HG03457 (cell line): ENCODE results near the gene SLCO3A1.
A peak's percentile ranks its signal among the peaks of the same experiment; 100 is the strongest.

ENCODE experiments used
- ATAC-seq: cut with Tn5 transposase; IDR thresholded peaks from one replicate; pipeline ENCODE4 v1.9.1; 2021; ENCODE audit warnings: moderate number of reproducible peaks; ENCODE audit not compliant: unreplicated experiment

Gene SLCO3A1

GRCh38 chr15:91853511-91853947 is at the start of gene SLCO3A1:
SLCO3A1 (plus strand) TSS chr15:91853708.
- peak; percentile 11 for ATAC-seq

GRCh38 chr15:91807122-91807521 is 46.4 kb upstream of the SLCO3A1 start:
- ATAC-seq, result no peak

- no peak for ATAC-seq
These were observed 39.6 kb upstream of the SLCO3A1 start for GRCh38 chr15:91813924-91814323.

- no peak for ATAC-seq
These were observed 36.6 kb upstream of the SLCO3A1 start for GRCh38 chr15:91816942-91817341.

GRCh38 chr15:91821458-91821857 is 32.0 kb upstream of the SLCO3A1 start:
- no peak for ATAC-seq

- no peak for ATAC-seq
These were observed 29.3 kb upstream of the SLCO3A1 start for GRCh38 chr15:91824256-91824655.

GRCh38 chr15:91826443-91826842 is 27.1 kb upstream of the SLCO3A1 start:
- ATAC-seq, result no peak

- ATAC-seq, result no peak
These were observed 20.5 kb upstream of the SLCO3A1 start for GRCh38 chr15:91833056-91833455.

- ATAC-seq, result no peak
These were observed 13.6 kb upstream of the SLCO3A1 start for GRCh38 chr15:91839867-91840266.

GRCh38 chr15:91841861-91842260 is 11.6 kb upstream of the SLCO3A1 start:
- no peak for ATAC-seq

GRCh38 chr15:91844341-91844740 is 9.2 kb upstream of the SLCO3A1 start:
- no peak for ATAC-seq

GRCh38 chr15:91844928-91845327 is 8.6 kb upstream of the SLCO3A1 start:
- no peak for ATAC-seq

- ATAC-seq, result no peak
These were observed 7.8 kb upstream of the SLCO3A1 start for GRCh38 chr15:91845720-91846119.

GRCh38 chr15:91849180-91849579 is 4.3 kb upstream of the SLCO3A1 start:
- no peak for ATAC-seq

GRCh38 chr15:91849749-91850161 is 3.8 kb upstream of the SLCO3A1 start:
- ATAC-seq, result no peak

- ATAC-seq, result peak; percentile 41
These were observed 582 bp upstream of the SLCO3A1 start for GRCh38 chr15:91852741-91853510.

- ATAC-seq, result no peak
These were observed 585 bp downstream of the SLCO3A1 start for GRCh38 chr15:91853948-91854638.

GRCh38 chr15:91854639-91854990 is 1.1 kb downstream of the SLCO3A1 start:
- ATAC-seq, result no peak

GRCh38 chr15:91855241-91855640 is 1.7 kb downstream of the SLCO3A1 start:
- no peak for ATAC-seq

GRCh38 chr15:91855684-91856489 is 2.4 kb downstream of the SLCO3A1 start:
- no peak for ATAC-seq

- no peak for ATAC-seq
These were observed 3.7 kb downstream of the SLCO3A1 start for GRCh38 chr15:91857224-91857585.

- ATAC-seq, result peak; percentile 57
These were observed 4.3 kb downstream of the SLCO3A1 start for GRCh38 chr15:91857772-91858171.
